ENCODE results near the gene GPAT2.
A peak's percentile ranks its signal among the peaks of the same experiment; 100 is the strongest.
"Not testable (repeated sequence)": the region's sequence is repeated elsewhere in the genome, so short reads cannot be mapped to it uniquely, and the experiment has no call there.

Gene GPAT2, protein sequence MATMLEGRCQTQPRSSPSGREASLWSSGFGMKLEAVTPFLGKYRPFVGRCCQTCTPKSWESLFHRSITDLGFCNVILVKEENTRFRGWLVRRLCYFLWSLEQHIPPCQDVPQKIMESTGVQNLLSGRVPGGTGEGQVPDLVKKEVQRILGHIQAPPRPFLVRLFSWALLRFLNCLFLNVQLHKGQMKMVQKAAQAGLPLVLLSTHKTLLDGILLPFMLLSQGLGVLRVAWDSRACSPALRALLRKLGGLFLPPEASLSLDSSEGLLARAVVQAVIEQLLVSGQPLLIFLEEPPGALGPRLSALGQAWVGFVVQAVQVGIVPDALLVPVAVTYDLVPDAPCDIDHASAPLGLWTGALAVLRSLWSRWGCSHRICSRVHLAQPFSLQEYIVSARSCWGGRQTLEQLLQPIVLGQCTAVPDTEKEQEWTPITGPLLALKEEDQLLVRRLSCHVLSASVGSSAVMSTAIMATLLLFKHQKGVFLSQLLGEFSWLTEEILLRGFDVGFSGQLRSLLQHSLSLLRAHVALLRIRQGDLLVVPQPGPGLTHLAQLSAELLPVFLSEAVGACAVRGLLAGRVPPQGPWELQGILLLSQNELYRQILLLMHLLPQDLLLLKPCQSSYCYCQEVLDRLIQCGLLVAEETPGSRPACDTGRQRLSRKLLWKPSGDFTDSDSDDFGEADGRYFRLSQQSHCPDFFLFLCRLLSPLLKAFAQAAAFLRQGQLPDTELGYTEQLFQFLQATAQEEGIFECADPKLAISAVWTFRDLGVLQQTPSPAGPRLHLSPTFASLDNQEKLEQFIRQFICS

DNA sequence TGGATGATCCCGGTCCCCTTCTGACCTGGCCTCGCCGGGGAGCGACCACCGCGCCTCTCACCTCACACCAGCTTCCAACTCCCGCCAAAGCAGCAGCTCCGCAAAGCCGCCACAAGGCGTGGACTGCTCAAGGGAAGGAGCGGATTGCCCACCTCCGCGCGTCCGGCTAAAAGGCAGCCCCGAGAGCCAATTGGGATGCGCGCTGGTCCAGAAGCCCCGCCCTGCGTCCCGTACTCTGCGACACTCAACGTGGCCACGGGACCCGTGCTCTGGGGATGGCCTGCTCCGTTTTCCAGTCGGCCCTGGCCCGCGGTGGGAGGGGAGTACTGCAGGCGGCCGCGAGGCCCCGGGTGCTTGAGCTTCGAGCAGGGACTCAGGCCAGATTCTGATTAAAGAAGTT lies at the start of gene GPAT2:
Gene GPAT2 (minus strand): TSS at position 125 of the 400 bp plus-strand sequence. CDS start 2,557 bp downstream, outside the sequence.
- peak; percentile 48 for FAIRE-seq
- DNase-seq (ENCODE audit: insufficient read length, low spot score), result not testable (repeated sequence)

DNA sequence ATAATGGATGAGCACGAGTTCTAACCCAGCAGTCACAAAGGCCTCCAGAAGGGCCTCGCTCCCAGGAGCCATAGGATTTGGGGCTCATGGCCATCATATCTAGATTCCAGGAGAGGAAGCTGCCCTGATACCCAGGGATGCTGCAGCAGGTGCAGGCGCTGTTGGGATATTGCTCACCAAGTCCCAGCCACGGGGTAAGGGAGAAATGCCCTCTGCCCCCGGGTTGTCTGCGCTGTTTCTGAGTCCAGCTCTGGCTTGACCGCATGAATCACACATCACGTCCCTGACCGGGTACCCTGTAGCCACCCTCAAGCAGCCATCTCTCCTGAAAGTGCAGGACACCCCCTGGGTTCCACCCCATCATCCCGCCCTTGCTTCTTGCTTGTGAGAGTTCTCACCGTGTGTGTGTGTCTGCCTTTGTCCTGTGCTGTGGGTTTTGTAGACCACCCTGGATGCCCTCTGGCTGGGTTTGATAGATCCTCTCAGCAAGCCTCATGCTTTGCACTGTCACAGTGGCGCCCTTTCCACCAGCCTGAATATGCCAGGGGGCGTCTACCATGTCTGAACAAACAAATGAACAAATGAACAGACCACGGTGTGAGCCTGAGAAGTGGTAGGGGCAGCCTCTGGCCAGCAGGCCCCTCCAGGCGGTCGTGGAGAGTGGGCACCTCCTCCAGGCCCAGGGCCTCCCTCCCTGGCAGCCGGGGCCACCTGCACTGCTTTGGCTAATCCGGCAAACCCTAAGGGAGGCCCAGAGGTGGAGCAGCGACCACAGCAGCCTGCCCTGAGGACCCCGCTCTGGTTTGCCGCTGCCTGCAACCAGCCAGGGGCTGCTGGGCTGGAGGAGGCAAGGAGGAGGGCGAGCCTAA lies 49.5 kb upstream of the GPAT2 start:
- DNase-seq (ENCODE audit: insufficient read length, low spot score), result no peak
- FAIRE-seq, result peak; percentile 79

DNA sequence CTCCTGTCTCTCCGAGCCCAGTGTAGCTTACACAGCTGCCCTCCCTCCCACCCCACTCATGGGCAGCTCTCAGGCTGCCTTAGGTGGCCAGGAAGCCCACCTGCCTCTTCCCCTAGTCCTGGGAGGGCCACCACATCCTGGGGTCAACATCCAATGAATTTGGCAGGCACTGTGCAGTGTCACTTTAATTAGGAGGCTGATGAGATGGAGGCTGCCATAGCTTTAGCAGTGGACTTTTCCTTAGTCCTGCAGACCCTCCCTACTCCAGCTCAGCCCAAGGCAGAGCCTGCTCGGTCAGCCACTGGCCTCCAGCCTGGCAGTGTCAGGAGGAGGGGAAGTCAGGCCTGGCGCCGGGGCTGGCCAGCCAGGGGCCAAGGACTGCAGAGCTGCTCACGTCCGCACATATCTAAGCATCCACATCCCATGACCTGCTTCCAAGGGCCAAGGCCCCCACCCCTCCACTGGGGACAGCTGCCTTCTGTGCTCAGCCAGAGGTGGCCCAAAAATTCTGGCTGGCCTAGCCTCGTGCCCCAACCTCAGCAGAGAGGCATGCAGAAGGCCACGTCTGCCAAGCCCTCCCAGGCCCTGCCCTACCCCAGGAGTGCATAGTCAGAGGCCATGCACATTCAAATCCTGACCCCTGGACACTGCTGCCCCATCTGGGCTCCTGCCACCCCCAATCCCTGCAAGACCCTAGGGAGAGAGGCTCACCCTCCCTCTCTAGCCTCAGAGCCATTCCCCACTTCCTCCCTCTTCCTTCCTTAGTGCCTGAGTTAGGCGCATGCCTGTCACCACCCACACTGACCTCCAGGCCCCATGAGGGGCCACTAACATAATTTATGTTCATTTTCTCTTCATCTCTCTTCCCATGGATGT lies 48.6 kb upstream of the GPAT2 start:
- no peak for DNase-seq (ENCODE audit: insufficient read length, low spot score)
- FAIRE-seq, result no peak

DNA sequence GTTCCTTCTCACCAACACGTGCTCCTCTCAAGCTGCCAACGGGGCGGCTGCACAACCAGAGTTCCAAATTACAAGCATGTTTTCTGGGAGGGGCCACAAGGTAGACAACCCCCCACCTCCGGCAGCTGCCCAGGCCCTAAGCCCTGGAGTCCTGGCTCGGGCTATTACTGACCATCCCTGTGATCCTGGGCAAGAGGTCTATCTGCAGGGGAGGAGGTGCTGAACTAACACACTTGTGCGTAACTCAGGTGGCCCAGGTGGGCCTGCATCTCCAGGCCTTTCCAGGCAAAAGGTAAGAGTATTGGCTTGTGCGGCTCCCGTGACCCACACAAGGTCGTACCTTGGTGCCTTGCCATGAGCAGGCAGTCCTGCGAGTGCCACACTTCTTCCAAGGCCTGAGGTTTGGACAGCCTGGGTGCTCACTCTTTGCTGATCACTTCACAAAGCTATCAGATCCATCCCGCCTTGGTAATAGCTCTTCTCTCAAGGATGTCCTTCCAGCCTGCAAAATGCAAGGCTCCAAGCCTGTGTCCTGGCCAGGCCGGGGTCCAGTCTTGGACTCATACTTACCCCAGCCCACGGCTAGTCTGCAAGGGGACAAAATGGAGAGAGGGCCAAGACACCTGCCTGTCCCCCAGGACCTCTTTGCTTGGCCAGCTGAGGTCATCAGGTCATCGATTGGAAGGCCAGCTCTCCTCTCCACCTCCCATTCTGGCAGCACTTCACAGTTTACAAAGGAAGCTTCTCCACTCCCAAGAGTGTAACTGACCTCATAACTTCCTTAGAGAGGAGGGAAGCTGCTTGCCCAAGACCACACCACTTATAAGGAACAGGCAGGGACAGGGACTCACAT lies 47.7 kb upstream of the GPAT2 start:
- DNase-seq (ENCODE audit: insufficient read length, low spot score) (no peak), FAIRE-seq (peak; percentile 67)

DNA sequence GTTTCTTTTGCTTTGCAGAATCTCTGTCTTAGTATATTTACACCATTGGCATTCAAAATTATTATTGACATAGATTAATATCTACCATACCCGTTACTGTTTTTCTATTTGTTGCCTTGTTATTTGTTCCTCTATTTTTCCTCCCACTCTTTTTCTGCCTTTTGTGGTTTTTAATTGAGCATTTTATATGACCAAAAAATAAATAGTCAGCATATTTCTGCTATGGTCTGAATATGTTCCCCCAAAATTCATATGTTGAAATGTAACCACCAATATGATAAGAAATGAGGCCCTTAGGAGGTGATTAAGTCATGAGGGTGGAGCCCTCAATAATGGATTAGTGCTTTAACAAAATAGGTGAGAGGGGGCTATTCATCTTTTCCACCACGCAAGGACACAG lies 46.3 kb upstream of the GPAT2 start:
- DNase-seq (ENCODE audit: insufficient read length, low spot score) (no peak), FAIRE-seq (no peak)

DNA sequence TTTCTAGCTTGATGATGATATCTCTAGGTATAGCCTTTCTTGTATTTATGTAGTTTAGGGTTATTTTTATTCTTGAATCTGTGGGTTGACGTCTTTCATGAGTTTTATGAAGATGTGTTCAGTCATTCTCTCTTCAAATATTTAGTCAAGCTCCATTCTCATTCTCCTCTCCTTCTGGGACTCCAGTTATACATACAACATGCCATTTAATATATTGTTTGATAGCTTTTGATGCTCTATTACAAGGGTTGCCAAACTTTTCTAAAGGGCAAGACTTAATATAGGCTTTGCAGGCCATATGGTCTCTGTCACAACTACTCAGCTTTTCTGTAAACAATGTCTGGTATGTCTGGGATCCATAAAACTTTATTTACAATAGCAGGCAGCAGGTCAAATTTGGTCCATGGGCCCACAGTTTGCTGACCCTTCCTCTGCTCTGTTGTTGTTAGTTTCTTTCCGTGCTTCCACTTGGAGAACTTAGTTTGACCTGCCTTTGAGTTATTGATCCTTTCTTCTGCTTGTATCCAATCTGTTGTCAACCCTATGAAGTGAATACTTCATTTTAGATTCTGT lies 40.6 kb upstream of the GPAT2 start:
- DNase-seq (ENCODE audit: insufficient read length, low spot score) (no peak), FAIRE-seq (no peak)

DNA sequence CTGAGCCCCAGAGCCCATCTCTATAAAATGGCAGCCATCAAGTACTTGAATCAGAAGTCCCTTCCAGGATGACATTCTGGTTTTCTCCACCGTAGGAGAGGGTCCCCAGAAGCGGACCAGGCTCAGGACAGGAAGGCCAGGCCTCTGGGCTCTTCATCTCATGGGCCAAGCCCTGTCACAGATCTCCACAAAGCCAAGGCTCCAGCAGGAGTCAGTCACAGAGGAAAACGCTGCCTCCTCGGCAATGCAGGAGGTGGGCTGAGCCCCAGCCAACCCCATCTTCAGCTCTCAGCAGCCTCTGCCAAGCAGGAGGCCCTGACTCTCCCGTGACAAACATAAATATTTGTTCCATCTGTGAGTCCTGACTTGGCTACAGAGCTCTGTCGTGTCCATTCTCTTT lies 39.4 kb upstream of the GPAT2 start:
- FAIRE-seq (no peak), DNase-seq (ENCODE audit: insufficient read length, low spot score) (no peak)

DNA sequence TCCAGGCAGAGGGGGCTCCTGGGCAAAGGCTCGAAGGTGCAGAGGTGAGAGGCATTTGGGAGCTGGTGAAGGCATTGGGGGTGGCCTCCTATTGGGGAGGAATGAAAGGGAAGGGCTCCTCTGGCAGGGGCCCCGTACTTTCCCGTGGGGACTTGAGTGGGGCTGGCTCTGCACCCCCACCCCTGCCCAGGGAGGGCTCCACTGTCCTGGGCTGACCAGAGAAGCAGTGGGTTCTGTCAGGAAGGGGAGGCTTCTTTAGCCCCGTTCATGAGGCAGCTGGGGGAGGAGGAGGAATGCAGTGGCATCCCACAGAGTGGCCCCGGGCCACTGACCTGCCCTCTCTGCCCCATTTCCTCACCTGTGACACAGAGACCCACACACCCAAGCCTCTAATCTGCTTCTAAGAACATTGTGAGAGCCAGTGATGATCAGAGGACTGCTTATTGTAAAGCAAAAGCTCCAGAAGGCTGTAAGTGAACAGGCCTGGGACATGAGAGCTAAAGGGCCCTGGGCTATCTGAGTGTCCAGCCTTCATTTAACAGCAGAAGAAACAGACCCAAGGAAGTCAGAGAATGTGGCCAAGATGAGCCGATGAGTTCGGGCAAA lies 38.6 kb upstream of the GPAT2 start:
- DNase-seq (ENCODE audit: insufficient read length, low spot score) (no peak), FAIRE-seq (no peak)

DNA sequence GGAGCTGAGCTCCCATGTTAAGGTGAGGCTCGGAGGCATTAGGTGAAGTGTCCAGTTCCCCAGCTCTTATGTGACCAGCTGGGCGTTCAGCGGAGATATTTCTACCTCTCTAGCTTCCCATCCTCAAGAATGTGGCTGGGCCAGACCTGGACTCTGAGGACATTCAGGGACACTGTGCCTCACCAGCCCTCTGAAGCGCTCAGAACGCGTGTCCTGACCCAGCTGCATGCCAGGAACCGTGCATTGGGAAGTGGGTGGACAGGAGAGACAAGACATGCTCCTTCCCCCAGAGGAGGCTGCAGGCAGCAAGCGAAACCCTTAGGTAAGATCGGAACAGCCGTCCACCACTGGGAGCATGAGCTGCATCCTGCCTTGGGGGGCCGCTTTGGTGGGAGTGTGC lies 38.0 kb upstream of the GPAT2 start:
- FAIRE-seq (no peak), DNase-seq (ENCODE audit: insufficient read length, low spot score) (no peak)

DNA sequence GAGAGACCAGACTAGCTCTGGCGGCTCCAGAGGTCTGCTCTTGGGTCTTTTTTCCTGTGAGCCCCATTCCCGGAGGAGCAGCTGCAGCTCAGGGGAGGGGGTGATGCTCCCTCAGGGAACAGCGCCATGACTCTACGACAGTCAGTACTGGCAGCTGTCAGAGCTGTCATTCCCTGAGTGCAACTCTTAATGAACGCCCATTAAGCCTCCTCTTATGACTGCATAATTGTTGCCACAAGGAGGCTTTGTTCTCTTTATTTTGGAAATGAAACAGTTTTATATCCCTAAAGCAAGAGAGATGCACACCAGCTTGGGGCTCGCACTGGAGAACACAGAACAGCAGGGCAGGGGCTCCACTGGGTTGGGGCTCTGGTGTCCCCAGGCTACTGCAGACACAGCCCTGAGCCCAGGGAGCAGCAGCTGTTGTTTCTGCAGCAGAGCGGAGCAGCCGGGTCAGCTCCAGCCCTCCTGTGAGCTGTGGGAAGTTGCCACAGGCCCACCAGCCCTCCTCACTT lies 37.3 kb upstream of the GPAT2 start:
- FAIRE-seq; DNase-seq (ENCODE audit: insufficient read length, low spot score): not testable (repeated sequence)

DNA sequence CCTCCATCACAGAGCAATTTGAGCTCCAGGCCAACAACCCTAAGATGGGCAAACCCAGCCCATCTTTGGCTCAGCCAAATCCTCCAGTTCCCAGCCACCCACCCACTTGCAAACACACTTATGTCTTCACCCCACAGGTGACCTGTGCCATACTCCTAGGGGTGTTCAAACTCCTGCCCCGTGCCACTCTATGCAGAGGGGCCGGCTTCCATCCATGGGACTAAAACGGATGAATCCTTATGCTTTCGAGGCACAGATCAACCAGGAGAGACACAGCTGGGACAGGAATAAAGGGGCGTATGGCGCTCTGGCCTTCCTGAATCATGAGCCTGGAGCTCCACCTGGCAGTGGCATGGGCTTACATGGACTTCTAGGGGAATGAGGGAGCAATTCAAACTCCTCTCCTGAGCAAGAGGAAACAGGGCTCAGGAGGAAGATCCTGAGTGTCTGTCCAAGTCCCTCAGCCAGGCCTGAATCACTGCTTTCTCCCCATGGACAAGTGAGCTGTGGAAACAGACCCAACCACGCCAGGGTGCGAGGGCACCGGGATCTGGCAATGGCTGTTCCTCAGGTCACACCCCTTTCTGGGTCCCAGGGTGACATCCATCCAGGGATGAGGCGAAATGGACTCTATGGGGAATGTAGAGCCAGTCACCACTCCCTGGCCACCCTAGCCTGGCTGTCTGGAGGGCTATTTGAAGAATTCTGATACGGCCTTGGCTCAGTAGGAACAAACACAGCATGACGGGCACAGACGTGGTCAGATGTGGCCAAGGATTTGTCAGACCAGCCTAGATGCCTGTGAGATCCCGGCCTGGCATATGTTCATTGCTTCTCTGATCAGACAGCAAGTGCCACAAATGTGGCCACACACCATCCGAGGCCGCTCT lies 36.6 kb upstream of the GPAT2 start:
- not testable (repeated sequence) for DNase-seq (ENCODE audit: insufficient read length, low spot score)
- FAIRE-seq, result peak; percentile 16

DNA sequence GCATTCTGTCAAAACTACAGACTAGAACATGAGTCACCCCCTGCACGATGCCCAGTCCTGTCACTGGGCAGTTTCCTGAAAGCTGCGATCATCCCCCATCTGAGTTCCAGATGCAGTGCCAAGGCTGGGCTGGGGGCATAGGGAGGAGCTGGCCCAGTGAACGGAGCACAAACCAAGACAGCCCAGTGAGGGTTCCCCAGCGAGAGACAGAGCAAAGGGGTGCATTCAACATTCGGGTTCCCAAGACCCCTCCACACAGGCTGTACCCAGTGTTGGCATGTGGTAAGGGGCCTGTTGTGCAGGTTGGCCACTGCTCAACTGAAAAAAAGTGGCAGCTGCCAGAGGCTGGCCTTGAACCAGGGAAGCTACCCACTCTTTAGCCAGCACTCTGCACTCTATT lies 35.6 kb upstream of the GPAT2 start:
- DNase-seq (ENCODE audit: insufficient read length, low spot score), result not testable (repeated sequence)

DNA sequence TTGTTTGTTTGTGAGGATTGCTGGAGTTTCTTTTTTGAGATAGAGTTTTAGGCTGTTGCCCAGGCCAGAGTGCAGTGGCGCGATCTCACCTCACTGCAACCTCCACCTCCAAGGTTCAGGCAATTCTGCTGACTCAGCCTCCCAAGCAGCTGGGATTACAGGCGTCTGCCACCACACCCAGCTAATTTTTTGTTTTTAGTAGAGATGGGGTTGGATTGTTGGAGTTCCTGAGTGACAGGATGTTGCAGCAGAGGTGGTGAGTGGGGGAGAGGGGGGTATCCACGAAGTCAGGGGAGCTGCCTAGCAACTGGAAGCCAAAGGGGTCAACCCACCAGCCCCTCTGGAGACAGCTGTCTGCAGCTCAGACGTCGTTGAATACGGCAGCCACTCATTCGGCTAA lies 35.2 kb upstream of the GPAT2 start:
- FAIRE-seq; DNase-seq (ENCODE audit: insufficient read length, low spot score): not testable (repeated sequence)

More for the DNA sequence above, 35.6 kb upstream of the GPAT2 start:
- FAIRE-seq, result not testable (repeated sequence)

DNA sequence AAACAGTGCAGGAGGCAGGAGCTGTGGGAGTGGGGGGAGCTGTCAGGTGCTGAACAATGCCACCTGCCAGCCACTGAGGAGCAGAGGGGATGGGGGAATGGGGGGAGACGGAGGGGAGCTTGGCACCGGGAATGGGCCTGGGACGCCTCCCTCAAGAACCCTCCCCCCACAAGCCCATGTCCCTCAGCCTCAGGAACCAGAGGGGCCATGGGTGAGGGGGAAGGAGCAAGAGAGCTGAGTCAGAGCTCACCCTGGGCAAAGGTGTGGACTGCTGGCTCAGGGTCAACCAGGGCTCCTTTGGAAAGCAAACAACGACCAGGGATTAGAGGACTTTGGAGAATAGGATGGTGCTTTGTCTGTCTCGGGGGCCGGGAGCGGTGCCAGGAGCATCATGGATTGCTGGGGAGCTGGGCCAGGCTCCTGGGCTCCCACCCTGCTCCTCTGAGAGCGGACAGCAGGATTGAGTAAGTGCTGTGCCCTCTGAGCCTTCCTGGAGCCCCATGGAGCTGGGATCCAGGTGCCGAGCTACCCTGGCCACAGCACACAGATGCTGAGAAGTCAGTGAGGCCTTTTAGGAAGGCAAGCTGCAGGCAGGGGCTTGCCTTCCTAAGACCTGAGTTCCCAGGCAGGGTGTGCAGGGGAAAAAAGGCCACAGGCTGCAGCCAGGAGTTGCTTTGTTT lies 33.3 kb upstream of the GPAT2 start:
- FAIRE-seq, result peak; percentile 55
- not testable (repeated sequence) for DNase-seq (ENCODE audit: insufficient read length, low spot score)

DNA sequence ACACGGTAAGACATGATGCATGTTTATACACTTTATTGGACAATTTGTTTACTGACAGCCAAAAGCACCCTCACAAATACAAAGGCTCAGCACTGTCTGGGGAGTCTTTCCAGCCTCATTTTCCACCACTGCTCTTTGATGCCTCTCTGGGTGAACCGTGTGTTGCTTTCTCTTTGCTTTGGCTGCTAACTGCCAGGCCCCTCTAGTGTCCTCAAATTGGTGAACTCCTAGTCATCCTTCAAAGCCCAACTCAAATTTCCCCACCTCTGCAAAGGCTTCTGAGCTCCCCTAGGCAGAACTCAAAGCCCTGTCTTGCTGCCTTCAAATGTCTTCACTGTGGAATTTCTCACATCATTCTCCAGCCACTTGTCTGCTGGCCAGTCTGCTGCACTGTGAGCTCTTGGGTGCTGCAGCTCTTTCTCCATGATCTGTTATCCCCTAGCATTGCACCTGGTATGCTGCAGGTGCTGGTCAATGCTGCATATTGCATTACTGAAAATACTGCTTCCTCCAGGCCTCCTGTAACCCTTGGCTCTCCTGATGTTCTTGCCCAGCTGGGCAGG lies 32.5 kb upstream of the GPAT2 start:
- FAIRE-seq, result peak; percentile 48
- not testable (repeated sequence) for DNase-seq (ENCODE audit: insufficient read length, low spot score)

DNA sequence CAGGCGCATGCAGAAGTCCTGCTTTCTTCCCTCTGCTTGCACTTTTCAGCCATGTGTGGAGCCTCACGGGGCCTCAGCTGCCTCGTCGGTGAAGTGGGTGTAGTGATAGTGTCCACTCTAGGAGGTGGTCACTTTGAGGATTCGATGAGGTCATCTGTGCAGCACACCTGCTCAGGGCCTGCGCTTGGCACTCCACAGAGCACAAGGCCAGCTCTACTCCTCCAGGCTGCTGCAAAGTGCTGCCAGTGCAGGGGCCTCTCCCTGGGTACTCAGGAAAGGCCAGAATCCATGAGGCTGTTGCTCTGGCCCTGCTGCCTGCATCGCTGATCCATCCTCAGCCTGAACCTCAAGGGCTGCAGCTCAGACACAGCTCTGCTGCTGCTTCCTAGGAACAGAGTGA lies 31.8 kb upstream of the GPAT2 start:
- FAIRE-seq; DNase-seq (ENCODE audit: insufficient read length, low spot score): not testable (repeated sequence)
